Measurements from ENCODE around the gene EP300. TPM values are rescaled to one million over a fixed set of nuclear protein-coding genes. Genes with fewer than 3 reads are reported as not detected.
"Not testable (repeated sequence)": the region's sequence is repeated elsewhere in the genome, so short reads cannot be mapped to it uniquely, and the experiment has no call there.

Gene EP300
- total RNA-seq, 1 donor from 2014 or later, result 72.2 TPM

DNA sequence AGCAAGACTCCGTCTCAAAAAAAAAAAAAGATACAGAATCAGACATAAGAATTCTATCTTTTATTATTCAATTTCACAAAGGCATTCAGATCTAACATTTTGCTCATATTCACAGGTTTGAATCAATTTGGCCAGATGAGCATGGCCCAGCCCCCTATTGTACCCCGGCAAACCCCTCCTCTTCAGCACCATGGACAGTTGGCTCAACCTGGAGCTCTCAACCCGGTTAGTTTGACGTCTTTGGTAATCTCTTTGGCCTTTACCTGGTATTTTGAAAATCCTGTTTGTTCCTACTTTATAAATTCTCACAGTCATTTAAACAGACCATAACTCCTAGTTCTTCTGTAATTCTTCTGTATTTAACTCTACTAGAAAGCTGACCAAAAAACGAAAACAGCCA is 55.3 kb downstream of the EP300 start:
- DNase-seq (ENCODE audit: low spot score), result no peak

DNA sequence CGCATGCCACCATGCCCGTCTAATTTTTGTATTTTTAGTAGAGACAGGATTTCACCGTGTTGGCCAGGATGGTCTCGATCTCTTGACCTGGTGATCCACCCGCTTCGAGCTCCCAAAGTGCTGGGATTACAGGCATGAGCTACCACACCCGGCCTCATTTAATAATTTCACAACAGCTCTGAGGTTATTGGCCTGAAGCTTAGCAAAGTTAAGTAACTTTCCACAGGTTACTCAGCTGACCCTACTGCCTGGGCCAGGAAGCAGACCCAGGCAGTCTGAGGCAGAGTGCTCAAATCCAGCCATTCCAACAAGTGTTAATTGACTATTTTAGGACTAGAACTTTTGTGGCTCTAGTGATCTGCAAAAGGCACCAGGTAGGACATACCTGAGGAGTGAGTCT is 60.5 kb downstream of the EP300 start:
- DNase-seq (ENCODE audit: low spot score), result no peak

DNA sequence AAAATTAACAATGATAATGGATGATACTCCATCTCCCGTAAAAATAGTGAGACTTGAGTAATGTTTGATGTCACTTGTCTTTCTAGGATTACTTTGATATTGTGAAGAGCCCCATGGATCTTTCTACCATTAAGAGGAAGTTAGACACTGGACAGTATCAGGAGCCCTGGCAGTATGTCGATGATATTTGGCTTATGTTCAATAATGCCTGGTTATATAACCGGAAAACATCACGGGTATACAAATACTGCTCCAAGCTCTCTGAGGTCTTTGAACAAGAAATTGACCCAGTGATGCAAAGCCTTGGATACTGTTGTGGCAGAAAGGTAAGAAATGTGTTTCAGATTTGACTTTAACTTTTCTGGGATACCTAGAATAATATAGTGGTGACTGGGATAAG is 64.7 kb downstream of the EP300 start:
- no peak for DNase-seq (ENCODE audit: low spot score)

DNA sequence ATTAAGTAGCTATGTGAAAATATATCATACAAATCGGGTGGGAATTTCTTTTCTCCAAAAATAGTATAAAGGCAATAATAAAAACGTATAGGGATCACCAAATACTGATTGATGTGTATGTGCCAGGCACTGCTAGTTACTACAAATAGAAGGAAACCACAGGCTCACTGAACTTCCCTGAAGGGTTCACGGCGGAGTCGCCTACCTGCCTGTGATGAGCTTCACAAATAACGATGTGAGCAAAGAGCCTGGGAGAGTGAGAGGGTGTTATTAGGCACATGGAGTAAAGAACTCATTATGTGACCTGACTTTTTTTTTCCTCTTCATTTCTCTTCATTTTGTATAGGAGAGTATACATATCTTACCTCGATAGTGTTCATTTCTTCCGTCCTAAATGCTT is 76.8 kb downstream of the EP300 start:
- no peak for DNase-seq (ENCODE audit: low spot score)

DNA sequence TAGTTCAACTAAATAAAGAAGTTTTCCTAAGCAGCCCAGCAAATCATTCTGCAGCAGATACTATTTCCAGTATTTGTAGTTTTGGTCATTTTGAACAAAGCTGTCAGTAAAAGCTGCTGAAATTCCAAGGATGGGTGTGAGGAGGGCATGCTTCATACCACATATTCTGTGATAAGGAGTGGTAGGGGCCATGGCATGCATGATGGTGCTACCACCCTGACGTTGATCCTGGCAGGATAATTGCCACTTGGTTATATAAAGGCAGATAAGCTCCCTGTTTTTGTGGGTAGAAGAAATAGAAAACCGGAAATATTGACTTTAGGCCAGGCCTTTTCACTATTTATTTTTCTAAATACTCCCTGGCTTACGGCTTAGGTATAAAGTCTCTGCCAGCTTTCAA is 79.6 kb downstream of the EP300 start:
- DNase-seq (ENCODE audit: low spot score), result no peak

DNA sequence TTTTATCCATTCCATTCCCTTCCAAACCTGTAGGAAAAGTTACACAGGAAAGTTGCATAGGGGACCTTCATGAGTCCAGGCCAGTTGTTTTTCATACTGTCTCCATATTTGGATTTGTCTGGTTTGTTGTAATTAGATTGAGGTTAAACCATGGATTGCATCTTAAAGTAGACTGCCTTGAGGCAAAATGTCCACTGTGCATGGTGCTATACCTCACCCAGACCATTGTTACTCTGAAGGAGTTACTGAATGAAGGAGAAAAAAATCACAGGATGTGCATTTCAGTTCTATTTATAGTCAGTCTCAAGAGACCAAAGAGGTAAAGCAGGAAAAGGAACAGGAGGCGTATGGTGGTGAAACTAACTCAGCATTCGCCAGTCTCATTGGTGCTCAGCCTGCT is 83.2 kb downstream of the EP300 start:
- DNase-seq (ENCODE audit: low spot score), result no peak

DNA sequence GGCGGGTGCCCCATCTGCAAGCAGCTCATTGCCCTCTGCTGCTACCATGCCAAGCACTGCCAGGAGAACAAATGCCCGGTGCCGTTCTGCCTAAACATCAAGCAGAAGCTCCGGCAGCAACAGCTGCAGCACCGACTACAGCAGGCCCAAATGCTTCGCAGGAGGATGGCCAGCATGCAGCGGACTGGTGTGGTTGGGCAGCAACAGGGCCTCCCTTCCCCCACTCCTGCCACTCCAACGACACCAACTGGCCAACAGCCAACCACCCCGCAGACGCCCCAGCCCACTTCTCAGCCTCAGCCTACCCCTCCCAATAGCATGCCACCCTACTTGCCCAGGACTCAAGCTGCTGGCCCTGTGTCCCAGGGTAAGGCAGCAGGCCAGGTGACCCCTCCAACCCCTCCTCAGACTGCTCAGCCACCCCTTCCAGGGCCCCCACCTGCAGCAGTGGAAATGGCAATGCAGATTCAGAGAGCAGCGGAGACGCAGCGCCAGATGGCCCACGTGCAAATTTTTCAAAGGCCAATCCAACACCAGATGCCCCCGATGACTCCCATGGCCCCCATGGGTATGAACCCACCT is 84.7 kb downstream of the EP300 start:
- DNase-seq (ENCODE audit: low spot score), result no peak

DNA sequence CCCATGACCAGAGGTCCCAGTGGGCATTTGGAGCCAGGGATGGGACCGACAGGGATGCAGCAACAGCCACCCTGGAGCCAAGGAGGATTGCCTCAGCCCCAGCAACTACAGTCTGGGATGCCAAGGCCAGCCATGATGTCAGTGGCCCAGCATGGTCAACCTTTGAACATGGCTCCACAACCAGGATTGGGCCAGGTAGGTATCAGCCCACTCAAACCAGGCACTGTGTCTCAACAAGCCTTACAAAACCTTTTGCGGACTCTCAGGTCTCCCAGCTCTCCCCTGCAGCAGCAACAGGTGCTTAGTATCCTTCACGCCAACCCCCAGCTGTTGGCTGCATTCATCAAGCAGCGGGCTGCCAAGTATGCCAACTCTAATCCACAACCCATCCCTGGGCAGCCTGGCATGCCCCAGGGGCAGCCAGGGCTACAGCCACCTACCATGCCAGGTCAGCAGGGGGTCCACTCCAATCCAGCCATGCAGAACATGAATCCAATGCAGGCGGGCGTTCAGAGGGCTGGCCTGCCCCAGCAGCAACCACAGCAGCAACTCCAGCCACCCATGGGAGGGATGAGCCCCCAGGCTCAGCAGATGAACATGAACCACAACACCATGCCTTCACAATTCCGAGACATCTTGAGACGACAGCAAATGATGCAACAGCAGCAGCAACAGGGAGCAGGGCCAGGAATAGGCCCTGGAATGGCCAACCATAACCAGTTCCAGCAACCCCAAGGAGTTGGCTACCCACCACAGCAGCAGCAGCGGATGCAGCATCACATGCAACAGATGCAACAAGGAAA is 85.4 kb downstream of the EP300 start:
- no peak for DNase-seq (ENCODE audit: low spot score)

DNA sequence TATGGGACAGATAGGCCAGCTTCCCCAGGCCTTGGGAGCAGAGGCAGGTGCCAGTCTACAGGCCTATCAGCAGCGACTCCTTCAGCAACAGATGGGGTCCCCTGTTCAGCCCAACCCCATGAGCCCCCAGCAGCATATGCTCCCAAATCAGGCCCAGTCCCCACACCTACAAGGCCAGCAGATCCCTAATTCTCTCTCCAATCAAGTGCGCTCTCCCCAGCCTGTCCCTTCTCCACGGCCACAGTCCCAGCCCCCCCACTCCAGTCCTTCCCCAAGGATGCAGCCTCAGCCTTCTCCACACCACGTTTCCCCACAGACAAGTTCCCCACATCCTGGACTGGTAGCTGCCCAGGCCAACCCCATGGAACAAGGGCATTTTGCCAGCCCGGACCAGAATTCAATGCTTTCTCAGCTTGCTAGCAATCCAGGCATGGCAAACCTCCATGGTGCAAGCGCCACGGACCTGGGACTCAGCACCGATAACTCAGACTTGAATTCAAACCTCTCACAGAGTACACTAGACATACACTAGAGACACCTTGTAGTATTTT is 86.1 kb downstream of the EP300 start:
- no peak for DNase-seq (ENCODE audit: low spot score)

DNA sequence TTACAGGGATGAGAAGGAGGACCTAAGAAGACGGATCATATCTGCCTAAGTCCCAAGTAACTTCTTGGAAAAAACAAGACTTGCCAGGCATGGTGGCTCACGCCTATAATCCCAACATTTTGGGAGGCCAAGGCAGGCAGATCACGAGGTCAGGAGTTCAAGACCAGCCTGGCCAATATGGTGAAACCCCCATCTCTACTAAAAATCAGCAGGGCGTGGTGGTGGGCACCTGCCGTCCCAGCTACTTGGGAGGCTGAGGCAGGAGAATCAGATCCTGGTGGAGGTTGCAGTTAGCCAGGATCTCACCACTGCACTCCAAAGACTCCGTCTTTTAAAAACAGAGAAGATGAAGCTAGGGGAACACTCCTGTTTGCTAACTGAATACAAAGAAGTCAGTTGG is 88.0 kb downstream of the EP300 start:
- DNase-seq (ENCODE audit: low spot score), result not testable (repeated sequence)

DNA sequence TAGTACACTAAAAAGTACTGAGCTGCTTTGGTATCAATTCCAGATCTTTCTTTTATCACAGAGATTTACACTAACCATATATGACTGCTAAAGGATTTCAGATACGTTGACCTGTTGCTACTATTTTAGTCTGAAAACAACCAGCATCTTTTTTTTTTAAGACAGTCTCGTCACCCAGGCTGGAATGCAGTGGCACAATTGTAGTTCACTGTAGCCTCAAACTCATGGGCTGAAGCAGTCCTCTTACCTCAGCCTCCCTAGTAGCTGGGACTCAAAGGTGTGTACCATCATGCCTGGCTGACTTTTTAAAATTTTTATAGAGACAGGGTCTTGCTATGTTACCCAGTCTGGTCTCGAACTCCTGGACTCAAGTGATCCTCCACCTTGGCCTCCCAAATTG is 88.5 kb downstream of the EP300 start:
- no peak for DNase-seq (ENCODE audit: low spot score)

DNA sequence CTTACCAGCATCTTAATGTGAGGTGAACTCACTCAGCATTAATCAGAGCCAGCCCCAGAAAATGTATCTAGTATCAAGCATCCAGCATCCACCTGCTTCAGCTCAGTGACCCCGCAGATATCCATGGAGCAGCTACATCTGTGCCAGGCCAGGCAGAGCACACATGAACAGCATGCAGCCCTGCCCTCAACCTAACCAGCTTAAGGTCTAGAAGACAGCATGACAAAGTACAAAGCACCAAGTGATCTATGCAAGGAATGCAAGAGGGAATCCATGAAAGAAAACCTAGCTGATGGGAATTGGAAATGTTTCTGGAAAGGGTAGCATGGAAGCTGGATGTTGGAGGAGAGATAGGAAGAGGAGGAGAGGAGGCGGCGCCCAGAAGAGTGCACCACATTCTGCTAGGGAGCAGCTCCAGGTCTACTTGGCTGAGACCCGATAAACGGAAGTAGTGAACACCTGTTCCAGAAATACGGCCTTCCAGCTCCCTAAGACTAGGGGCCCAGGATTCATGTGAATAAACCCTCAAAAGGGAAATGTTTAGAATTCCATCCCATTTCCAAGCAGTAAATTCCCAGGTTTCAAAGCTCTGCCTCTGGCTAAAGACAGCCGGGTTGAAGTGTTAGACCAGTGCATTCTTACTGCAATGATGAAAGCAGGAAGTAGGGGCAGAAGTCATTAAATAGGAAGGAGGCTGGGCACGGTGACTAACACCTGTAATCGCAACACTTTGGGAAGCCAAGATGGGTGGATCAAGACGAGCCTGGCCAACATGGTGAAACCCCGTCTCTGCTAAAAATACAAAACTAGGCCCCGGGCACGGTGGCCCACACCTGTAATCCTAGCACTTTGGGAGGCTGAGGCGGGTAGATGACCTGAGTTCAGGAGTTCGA is 89.2 kb downstream of the EP300 start:
- DNase-seq (ENCODE audit: low spot score), result no peak

DNA sequence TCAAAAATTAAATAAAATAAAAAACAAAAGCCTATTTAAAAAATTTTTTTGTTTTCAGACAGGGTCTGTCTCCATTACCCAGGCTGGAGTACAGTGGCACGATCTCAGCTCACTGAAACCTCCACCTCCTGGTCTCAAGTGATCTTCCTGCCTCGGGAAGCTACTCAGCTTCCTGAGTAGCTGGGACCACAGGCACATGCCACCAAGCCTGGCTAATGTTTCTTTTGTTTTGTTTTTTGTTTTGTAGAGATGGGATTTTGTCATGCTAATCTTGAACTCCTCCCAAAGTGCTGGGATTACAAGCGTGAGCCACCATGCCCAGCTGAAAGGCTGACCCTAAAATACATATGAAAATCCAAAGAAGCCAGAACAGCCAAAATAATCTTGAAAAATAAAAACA is 92.3 kb downstream of the EP300 start:
- DNase-seq (ENCODE audit: low spot score), result no peak

DNA sequence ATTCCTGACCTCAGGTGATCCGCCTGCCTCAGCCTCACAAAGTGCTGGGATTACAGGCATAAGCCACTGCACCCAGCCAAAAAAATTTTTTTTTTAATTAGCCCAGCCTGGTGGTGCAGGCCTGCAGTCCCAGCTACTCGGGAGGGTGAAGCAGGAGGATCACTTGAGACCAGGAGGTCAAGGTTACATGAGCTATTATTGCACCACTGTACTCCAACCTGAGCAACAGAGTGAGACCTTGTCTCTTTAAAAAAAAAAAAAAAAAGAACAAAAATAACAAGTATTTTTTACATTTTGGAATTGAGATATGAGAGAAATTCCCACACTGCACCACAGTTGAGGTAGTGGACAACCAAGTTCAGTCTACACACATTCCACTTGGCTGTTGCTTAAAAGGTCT is 99.1 kb downstream of the EP300 start:
- DNase-seq (ENCODE audit: low spot score), result no peak

DNA sequence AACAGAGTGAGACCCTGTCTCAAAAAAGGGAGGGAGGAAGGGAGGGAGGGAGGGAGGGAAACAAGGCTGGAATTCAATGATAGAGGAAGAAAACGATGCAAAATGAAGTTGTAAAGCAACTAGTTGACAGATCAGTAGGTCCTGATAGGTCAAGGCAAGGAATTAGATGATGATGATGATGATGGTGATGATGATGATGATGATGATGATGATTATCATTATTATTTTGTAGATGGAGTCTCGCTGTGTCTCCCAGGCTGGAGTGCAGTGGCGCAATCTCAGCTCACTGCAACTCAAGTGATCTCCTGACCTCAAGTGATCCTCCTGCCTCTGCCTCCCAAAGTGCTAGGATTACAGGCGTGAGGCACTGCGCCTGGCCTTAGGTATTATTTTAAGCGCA is 101.4 kb downstream of the EP300 start:
- DNase-seq (ENCODE audit: low spot score), result no peak

DNA sequence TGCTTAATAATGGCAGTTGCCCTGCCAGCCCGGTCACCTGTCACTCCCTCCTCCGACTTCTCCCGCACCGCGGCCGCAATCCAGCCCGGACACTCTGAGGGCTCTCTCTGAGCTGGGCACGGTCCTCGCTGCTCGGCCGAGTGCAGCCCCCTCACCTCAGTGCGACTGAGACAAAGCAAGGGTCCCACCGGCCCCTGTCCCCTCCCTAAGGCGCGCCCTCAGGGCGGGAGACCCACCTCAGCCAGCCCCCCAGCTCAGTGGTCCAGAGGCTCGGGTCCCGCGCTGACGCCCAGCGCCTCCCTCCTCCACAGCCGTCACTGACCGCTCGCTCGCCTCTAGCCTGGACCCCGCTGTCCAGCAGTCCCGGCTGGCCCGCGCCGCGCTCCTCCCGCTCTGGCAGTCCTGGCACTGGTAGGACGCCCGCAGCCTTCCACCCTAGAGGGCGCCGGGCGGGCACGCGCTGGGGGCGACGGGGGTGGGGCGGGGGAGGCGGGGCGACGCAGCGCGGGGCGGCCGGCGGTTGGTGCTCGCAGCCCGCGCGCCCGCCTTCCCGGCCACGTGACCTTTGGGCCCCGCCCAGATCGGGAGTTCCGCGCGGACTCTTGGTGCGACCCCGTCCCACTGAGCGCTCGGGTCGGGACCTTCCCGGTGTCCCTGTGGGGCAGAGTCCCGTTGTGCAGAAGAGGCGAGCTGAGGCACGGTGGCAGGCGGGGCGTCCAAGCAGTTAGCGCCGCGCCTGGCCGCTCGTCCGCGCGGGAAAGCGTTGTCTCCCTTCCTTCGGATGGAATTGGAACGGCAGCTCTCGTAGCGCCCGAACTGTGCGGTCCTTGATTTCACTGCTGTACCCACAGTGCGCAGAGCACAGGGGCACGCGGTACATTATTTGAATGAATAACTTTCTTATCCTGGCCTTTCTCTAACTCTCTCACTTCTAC is 104.9 kb downstream of the EP300 start:
- DNase-seq (ENCODE audit: low spot score), result peak; percentile 82

DNA sequence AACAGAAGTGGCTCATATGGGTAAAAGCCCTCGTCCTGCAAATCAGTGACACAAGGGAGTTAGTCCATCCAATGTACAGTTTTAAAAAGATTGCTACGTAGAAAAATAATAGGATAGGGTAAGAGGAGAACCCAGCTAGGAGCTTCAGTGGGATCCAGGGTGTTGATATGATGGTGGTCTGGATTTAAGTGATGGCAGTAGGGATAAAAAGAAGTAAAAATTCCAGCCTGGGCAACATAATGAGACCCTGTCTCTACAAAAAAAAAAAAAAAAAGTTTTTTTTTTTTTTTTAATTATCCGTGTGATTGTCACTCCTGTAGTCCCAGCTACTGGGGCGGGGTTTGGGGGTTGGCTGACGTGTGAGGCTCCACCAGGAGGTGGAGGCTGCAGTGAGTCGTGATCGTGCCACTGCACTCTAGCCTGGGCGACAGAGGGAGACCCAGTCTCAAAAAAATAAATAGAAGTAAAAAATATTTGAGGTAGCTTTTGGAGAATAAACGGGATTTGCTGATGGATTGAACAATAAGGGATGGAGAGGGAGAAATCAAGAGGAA is 105.7 kb downstream of the EP300 start:
- DNase-seq (ENCODE audit: low spot score), result no peak

DNA sequence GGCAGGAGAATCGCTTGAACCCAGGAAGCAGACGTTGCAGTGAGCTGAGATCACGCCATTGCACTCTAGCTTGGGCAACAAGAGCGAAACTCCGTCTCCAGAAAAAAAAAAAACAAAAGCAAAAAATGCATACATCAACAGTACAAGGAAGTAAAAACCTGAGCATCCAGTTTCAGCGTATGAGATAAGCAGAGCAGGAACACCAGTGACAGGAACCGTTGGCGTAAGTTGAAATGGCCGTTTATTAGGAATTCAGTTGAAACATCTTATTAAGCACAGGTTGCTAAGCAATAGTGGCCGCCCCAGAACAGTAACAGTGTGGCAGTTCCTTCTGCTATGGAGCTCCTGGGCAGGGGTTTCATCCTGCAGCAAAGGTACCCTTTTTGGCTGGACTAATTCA is 108.7 kb downstream of the EP300 start:
- DNase-seq (ENCODE audit: low spot score), result peak; percentile 37

DNA sequence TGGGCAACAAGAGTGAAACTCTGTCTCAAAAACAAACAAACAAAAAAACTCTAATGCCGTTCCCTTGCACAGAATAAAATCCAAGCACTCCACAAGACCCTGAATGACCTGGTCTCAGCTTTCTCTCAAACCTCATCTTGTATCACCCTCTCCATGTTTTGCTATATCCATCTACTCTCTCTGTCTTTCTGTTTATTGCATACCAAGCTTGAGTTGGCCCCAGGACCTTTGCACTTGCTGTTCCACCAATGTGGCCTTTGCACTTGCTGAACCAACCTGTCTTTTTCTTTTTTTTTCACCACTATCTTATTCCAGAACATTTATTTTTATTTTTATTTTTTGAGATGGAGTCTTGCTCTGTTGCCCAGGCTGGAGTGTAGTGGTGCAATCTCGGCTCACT is 110.7 kb downstream of the EP300 start:
- DNase-seq (ENCODE audit: low spot score), result no peak

DNA sequence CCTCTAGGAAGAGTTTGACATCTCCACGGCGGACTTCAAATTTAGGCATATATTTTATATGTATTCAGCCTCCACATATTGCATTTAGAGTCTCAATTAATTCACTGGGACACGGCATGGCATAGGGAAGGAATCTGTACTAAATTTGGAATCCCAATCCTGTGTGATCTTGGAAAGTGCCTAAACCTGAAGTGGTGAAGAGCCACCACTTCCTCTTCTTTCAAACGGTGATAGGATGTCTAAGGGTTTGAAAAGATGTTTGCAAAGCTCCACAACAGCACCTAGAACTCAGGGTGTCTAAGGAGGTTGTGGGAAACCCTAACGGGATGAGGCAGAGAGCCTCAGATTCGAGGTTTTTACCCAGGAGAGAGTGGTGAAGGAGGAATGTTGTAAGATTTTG is 111.7 kb downstream of the EP300 start:
- no peak for DNase-seq (ENCODE audit: low spot score)

All from umbilical cord (tissue), 2 donors.